Stimulated activated naive B cell treated with anti-CD40 and anti-IgM and Interleukin-4, amounts not matched to agents 10 μg/mL and 1 μg/mL and 100 μg/mL, for 72 hours (primary cell): ENCODE data around the gene E2F1.

Experiments used
- ATAC-seq, 2 donors: fragments of 150-1000 bp; cut with Tn5 transposase; replicated peaks; 2 replicates each; pipeline ENCODE4 v1.10.0; 2021; ENCODE audit warnings: moderate library complexity in 1 of 2
- DNase-seq: peaks from one replicate; pipeline ENCODE4 v3.0.0; 2021
- H3K27ac Mint-ChIP-seq: one replicate; pipeline ENCODE4 v1.8.0; 2022; ENCODE audit warnings: mild to moderate bottlenecking, mixed read lengths
- H3K27me3 Mint-ChIP-seq, 2 donors: one replicate each; pipeline ENCODE4 v1.8.0; 2022; ENCODE audit warnings: mixed read lengths in 2 of 2
- H3K36me3 Mint-ChIP-seq, 2 donors: one replicate each; pipeline ENCODE4 v1.8.0; 2022; ENCODE audit warnings: mixed read lengths in 2 of 2, mild to moderate bottlenecking in 1 of 2
- H3K4me1 Mint-ChIP-seq, 2 donors: one replicate each; pipeline ENCODE4 v1.8.0; 2022; ENCODE audit warnings: mixed read lengths in 2 of 2, mild to moderate bottlenecking in 1 of 2
- H3K4me3 Mint-ChIP-seq, 2 donors: one replicate each; pipeline ENCODE4 v1.8.0; 2022; ENCODE audit warnings: mild to moderate bottlenecking in 2 of 2, mixed read lengths in 2 of 2, moderate library complexity in 1 of 2
- H3K9me3 Mint-ChIP-seq, 2 donors: one replicate each; pipeline ENCODE4 v1.8.0; 2022; ENCODE audit warnings: mixed read lengths in 2 of 2, mild to moderate bottlenecking in 1 of 2

The E2F1 gene

DNA sequence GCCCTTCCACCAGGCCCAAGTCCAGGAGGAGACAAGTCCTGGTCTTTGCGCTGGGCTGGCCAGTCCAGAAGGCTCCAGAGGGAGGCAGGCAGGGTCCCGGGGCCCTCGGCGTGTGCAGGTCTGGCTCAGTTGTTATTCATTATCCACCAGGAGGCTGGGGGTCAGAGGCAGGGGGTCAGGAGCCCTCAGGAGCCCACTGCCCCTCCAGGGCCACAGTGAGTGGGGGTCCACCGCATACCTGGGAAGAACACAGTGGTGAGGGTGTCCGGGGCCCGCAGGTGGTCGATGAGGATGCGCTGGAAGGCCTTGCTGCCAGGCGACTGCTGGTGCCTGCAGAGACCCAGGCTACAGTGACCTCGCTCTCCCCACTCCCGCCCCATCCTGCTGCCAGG is 28.5 kb downstream of the E2F1 start:
- no peaks in the 10 kb centered on the region for H3K9me3 Mint-ChIP-seq
- no peak for ATAC-seq
- DNase-seq = no peak
- H3K4me1 Mint-ChIP-seq = peaks cover 11 to 12% of the 10 kb centered on the region in 2 donors
- H3K36me3 Mint-ChIP-seq = peaks cover 4 to 5% of the 10 kb centered on the region in 2 donors
- no peaks in the 10 kb centered on the region for H3K27me3 Mint-ChIP-seq
- H3K4me3 Mint-ChIP-seq = no peak overlapping the region
- H3K27ac Mint-ChIP-seq = no peak overlapping the region

DNA sequence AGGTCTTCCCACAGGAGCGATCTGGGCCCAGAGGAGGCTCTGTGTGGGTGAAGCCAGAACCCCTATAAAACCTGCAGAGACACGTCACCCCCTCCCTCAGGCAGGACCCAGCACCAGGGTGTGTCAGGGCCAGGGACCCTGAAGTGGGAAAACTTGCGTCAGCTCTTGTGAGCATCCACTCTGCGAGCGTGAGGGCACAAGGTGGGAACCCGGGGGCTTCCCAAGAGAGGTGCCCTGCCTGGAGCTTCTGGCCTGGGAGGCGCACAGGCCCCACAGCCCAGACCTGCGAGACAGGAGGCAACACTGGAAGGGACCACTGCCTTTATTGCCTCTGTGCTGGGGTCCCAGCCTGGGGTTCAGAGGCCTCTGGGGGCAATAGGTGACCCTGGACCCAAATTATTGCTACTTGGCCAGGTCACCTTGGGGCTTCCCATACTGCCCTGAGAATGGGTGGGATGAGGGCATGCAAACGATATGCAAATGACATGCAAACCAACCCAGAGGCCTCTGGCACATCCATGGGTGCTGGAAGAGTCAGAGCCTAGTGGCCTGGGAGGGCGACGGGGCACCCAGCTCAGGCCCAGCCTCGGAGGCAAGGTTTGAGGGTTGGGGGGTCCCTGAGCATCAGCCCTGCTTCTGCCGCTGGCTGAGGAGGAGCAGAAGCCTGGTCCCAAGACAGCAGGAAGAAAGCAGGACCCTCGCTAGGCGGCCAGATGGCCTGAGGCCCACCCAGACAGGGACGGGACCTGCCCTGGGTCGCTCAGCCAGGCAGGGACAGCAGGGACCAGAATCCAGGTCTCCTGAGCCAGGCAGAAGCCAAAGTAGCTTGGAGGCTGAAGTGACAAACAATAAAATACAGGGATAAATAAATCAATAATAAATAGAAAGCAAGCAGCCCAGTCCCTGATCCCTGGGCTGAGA is 29.1 kb downstream of the E2F1 start:
- Mint-ChIP-seq H3K36me3 (peaks cover 4 to 5% of the 10 kb centered on the region in 2 donors), H3K4me1 (peaks cover 9 to 16% of the 10 kb centered on the region in 2 donors), H3K9me3 (no peaks in the 10 kb centered on the region), H3K4me3 (no peak overlapping the region), H3K27me3 (no peaks in the 10 kb centered on the region), H3K27ac (no peak overlapping the region)
- ATAC-seq = no peak
- no peak for DNase-seq

DNA sequence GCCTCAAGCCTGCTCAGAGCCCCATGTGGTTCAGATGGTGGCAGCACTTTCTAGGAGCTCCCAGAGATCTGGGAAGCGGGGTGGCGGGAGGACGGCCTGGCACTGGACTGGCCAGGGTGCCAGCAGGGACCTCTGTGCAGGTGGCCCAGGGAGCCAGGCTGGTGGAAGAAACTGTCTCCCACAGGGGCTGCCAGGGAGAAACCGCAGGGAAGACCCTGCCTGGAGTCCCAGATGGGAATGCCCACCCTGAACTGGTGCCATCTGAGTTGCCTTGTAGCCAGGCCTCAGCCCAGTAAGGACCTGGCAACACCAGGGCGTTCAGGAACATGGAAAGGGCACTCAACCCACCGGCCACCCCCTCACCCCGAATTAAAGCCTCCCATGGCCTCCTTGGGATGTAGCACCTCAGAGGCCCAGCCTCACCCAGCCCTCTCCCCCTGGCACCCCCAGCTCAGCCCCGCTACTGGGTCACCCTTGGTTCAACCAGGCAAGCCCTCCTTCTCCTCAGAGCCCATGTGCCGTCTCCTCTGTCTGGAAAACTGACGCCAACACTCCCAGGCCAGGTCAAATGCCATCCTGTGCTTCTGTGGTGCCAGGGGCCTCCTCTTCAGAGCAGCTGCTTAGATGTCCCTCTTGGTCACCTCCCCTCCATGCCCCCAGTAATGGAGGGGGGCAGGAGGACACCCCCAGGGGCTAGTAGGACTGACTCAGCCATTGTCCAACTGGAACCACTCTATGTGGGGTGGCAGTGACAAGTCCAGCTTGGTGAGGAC is 30.0 kb downstream of the E2F1 start:
- ATAC-seq (no peak), DNase-seq (no peak)
- Mint-ChIP-seq H3K27me3 (no peaks in the 10 kb centered on the region), H3K9me3 (no peaks in the 10 kb centered on the region), H3K27ac (peak overlapping the region; percentile 9), H3K4me1 (peaks cover 8 to 17% of the 10 kb centered on the region in 2 donors), H3K36me3 (peaks cover 4 to 5% of the 10 kb centered on the region in 2 donors), H3K4me3 (no peak overlapping the region)

DNA sequence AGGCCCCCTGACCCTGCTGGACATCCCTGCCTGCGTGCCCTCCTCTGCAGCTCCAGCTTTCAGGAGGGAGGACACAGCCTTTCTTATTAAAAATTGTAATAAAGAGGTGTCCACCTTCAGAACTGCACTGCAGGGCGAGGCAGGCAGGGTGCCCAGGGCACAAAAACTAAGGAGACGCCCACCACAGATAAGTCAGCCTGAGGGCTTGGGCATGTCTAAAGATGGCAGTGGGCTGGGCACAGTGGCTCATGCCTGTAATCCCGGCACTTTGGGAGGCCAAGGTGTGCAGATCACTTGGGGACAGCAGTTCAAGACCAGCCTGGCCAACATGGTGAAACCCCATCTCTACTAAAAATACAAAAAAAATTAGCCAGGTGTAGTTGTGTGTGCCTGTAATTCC is 31.0 kb downstream of the E2F1 start:
- H3K27ac Mint-ChIP-seq = no peak overlapping the region
- H3K4me1 Mint-ChIP-seq = peaks cover 8 to 17% of the 10 kb centered on the region in 2 donors
- no peaks in the 10 kb centered on the region for H3K9me3 Mint-ChIP-seq
- H3K36me3 Mint-ChIP-seq = peaks cover 4 to 5% of the 10 kb centered on the region in 2 donors
- DNase-seq (no peak), ATAC-seq (no peak)
- no peaks in the 10 kb centered on the region for H3K27me3 Mint-ChIP-seq
- no peak overlapping the region for H3K4me3 Mint-ChIP-seq

DNA sequence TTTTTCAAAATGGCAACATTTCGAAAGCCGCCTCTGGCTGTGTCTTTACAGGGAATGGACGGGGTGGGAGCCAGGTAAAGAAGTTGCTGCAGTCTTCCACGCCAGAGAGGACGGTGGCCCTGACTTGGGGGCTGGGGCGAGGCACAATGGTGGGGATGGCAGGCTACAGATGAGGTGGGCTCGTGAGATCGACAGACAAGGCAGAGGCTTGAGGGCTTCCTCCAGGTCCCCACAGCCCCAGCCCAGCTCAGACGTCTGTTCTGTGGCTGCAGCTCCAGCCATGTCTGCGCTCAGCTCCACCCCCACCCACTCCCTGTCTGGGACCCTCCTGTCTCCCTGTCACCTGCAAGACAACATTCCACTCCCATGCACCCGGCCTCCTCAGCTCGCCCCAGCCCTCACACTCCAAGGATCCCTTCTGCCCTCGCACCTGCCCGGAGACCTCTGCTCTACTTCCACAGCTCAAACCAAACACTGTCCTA is 31.5 kb downstream of the E2F1 start:
- Mint-ChIP-seq H3K27me3 (no peaks in the 10 kb centered on the region), H3K36me3 (peaks cover 4 to 5% of the 10 kb centered on the region in 2 donors), H3K4me1 (peaks cover 8 to 17% of the 10 kb centered on the region in 2 donors), H3K27ac (peak overlapping the region; percentile 49), H3K4me3 (no peak overlapping the region), H3K9me3 (no peaks in the 10 kb centered on the region)
- ATAC-seq (no peak), DNase-seq (no peak)

DNA sequence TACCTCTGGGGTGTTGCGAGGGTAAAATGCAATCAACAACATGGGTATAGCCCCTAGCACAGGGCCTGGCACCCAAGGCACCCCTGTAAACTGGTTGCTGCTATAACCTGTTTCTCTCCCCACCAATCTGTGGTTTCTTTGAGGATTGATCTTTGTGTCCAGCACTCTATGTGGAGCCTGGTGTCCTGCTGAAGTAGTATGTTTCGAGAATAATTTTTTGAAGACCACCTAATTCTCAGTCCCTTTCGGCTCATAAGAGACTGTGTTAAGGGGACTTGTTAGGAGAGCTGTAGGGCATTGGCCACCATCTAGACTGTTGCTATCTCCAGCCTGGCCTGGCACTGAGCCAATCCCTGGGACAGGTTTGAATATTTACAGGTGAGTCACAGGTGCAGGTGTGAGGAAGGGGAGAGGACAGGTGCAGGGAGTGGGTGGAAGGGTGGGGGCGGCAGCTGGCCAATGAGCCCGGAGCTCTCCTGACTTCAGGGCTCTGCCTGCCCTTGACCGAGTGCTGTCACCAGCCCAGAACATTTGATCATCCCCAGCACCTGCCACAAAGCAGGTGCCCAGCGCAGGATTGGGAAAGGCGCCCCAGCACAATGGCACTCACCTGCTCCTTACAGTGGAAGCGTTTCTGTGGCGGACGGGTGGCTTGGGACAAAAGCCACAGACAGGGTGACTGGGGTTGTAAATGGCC is 32.1 kb downstream of the E2F1 start:
- Mint-ChIP-seq H3K9me3 (no peaks in the 10 kb centered on the region), H3K4me3 (no peak overlapping the region), H3K36me3 (peaks cover 2% of the 10 kb centered on the region in 2 donors), H3K27ac (no peak overlapping the region), H3K4me1 (peaks cover 8 to 17% of the 10 kb centered on the region in 2 donors), H3K27me3 (no peaks in the 10 kb centered on the region)
- no peak for DNase-seq
- ATAC-seq = no peak

DNA sequence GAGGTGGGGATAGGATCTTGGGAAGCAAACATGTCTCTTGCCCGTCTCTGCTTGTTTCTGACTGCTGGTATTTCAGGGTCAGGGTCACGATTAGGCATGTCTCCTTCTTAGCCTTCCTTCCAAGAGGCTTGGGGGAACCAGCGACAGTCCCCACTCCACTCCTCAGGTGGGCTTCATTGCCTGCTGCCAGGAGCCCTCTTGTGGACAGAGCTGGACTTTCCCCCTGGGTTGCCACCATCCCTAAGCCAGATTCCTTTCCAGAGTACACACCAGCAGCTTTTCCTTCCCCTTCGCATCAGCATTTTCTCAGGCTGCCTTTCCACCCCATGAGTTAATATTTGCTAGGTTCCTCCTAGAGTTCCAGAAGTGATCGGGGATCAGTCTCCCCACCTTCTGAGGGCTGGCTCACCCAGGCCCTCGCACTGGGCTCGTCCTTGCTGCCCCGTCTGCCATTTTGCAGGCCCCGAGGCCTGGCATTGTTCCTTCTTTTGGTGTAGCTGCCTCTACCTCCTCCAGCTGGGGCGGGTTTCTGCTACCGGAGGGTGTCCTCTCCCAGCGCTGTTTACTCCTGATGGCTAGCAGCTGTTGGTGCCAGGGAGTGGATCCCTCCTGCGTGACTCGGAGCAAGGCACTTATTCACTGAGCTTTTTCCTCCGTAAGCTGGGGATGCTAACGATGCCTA is 32.8 kb downstream of the E2F1 start:
- no peaks in the 10 kb centered on the region for H3K27me3 Mint-ChIP-seq
- no peak overlapping the region for H3K4me3 Mint-ChIP-seq

DNA sequence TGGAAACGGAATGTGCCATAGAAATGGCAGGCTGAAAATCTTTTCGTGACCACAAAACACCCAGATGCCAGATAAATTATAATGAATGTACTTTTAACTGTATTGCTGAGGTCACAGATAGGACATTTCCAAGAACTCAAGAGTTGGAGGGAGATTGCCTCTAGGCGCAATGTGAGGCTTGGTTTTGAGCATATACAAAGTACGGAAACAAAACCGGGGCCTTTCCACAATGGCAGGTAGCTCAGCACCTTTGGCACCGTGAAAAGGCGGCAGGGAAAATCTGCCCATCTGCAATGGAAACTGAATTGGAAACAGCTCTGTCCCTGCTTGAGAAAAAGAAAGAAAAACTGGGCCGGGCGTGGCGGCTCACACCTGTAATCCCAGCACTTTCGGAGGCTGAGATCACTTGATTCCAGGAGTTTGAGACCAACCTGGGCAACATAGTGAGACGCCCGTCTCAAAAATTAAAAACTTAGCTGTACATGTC is 34.6 kb downstream of the E2F1 start:
- no peak for ATAC-seq
- Mint-ChIP-seq H3K9me3 (no peaks in the 10 kb centered on the region), H3K36me3 (no peaks in the 10 kb centered on the region), H3K27ac (peak overlapping the region; percentile 37), H3K4me1 (peaks cover 11 to 17% of the 10 kb centered on the region in 2 donors), H3K4me3 (no peak overlapping the region), H3K27me3 (no peaks in the 10 kb centered on the region)
- DNase-seq = no peak

More for the DNA sequence above, 32.8 kb downstream of the E2F1 start:
- DNase-seq (peak; percentile 36), ATAC-seq (peak; percentile 66 to 80)
- H3K27ac Mint-ChIP-seq = peak overlapping the region; percentile 11
- peaks cover 8 to 17% of the 10 kb centered on the region in 2 donors for H3K4me1 Mint-ChIP-seq
- H3K9me3 Mint-ChIP-seq = no peaks in the 10 kb centered on the region
- H3K36me3 Mint-ChIP-seq = no peaks in the 10 kb centered on the region

DNA sequence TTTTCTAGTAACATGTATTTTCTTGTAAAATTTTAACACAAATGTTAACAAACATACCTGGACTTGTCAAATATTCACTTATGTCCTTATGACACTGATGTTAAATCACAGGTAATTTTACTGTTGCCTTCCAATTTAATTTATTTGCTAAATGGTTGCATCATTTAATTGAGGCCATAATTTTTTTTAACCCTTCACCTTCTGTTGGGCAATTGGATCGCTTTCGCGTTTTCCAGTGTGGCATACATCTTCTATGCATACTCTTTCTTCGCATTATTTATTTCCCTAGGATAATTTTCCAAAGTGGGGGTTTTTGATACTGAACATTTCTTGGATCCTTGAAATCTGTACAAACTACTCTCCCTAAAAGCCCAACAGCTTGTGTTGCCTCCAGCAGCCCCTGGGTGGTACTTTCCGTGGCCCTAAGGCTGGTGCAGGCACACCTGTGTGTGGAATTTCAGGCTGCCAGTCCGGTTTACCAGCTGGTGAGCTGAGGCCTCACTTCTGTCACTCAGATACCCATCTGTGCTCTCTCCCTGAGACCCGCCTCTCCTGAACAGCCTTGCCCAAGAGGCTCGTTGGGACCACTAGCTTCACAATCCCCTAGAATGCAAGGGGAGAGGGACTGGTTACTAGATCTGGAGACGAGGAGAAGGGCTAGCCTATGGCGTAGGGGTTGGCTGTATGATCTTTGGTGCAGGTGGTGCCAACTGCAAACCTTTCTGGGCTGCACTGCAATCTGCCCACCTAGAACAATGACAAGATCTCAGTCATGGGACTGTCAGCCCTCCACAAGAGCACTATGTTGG is 35.2 kb downstream of the E2F1 start:
- Mint-ChIP-seq H3K27me3 (no peaks in the 10 kb centered on the region), H3K36me3 (peaks cover 3% of the 10 kb centered on the region in 2 donors), H3K27ac (peak overlapping the region; percentile 59), H3K9me3 (no peaks in the 10 kb centered on the region), H3K4me3 (no peak overlapping the region), H3K4me1 (peaks cover 11 to 17% of the 10 kb centered on the region in 2 donors)
- DNase-seq (no peak), ATAC-seq (no peak)

DNA sequence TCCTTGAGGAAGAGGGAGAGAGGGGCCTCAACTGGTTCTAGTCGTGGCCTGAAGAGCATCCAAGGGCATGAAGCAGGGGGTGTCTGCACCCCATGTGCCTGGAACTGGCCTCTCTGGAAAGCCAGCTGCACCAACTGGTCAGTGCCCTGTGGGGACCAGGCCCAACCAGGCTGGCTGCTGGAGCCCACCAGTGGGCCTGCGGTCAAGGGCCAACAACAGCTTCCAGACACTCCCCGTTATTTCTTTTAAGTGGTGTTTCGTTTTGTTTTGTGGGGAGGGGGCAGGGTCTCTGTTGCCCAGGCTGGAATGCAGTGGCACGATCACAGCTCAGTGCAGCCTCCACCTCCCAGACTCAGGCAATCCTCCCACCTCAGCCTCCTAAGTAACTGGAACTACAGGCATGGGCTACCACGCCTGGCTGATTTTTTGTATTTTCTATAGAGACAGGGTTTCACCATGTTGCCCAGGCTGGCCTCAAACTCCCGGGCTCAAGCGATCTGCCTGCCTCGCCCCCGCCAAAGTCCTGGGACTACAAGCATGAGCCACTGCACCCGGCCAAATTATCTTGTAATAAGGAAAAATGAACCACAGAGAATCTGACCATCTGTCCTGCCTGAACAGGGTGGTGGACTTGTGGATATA is 36.0 kb downstream of the E2F1 start:
- no peak overlapping the region for H3K27ac Mint-ChIP-seq
- DNase-seq = no peak
- H3K9me3 Mint-ChIP-seq = no peaks in the 10 kb centered on the region
- peaks cover 11 to 17% of the 10 kb centered on the region in 2 donors for H3K4me1 Mint-ChIP-seq
- H3K4me3 Mint-ChIP-seq = no peak overlapping the region
- no peak for ATAC-seq
- no peaks in the 10 kb centered on the region for H3K27me3 Mint-ChIP-seq
- peaks cover 9 to 11% of the 10 kb centered on the region in 2 donors for H3K36me3 Mint-ChIP-seq

DNA sequence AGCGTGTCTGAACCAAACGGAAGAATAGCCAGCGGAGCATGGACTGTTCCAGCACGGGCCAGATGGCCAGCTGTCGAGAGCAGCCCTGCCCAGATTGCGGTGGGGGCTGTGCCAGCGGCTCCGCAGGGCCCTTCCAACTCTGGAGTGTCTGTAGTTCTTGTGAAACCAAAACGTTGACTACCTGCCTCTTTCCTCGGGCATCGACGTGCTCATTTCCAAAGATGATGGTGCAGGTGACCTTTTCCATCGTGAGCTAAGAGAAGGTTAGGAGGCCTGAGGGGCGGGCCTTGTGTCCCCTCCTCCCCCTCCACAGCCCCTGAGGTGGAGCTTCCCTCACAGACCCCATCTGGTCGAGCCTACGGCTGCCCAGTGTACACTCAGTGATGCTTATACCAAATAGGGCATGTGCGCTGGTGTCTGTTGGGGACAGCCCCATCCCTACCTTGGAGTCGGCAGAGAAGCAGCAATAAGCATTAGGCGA is 36.9 kb downstream of the E2F1 start:
- Mint-ChIP-seq H3K36me3 (peaks cover 15 to 20% of the 10 kb centered on the region in 2 donors), H3K27me3 (no peaks in the 10 kb centered on the region), H3K9me3 (no peaks in the 10 kb centered on the region), H3K4me1 (peaks cover 11 to 17% of the 10 kb centered on the region in 2 donors), H3K4me3 (no peak overlapping the region), H3K27ac (no peak overlapping the region)
- no peak for ATAC-seq
- DNase-seq = no peak

DNA sequence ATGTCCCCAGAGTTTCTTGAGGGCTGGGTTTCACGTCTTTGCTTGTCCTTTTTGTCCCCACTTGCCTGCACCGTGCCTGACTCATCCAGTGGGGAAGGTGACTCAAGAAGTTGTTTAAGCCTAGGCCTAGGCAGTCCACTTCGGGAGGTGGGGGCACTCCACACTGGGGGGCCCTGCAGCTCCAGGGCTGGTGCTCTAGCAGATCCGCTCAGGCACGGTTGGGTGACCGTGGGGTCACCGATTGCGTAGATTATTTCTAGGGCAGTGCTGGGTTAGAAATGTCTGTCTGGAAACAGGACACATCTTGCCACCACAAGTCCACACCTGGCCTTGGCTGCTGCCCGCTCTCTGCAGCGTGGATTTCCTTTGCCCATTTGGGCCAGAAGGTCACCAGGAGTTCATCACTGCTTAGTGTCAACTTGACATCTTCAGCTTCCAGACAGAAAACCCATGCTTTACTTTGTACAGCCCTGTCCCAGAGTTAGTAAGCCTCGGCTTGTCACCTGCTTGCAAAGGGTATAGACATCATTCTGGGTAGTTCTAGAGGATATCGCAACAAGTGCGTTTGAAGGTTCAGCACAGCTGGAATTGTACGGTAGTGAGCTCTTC is 37.7 kb downstream of the E2F1 start:
- Mint-ChIP-seq H3K27ac (no peak overlapping the region), H3K4me1 (peaks cover 8 to 16% of the 10 kb centered on the region in 2 donors), H3K9me3 (no peaks in the 10 kb centered on the region), H3K27me3 (no peaks in the 10 kb centered on the region), H3K4me3 (no peak overlapping the region), H3K36me3 (peaks cover 15 to 20% of the 10 kb centered on the region in 2 donors)
- no peak for ATAC-seq
- no peak for DNase-seq
